Gastroesophageal sphincter (tissue), 4 donors: ENCODE results near the gene CFAP100. TPM values are rescaled to one million over a fixed set of nuclear protein-coding genes. Genes with fewer than 3 reads are reported as not detected.

Source experiments
- ATAC-seq: fragments of 150-250 bp; one replicate; pipeline ENCODE4 v1.9.1; 2016; ENCODE audit warnings: mild to moderate bottlenecking, moderate library complexity
- H3K27ac ChIP-seq, 4 donors: fragments of 200-600 bp; sonication (generic) in 3 of 4; 1 replicate in 3 of 4; 2 replicates in 1 of 4; pipeline ENCODE4 v1.5.1; 2016 to 2019
- H3K27me3 ChIP-seq: fragments of 200-600 bp; sonication (generic); one replicate; pipeline ENCODE4 v1.5.1; 2019
- H3K36me3 ChIP-seq, 2 donors: fragments of 200-600 bp; sonication (generic); one replicate each; pipeline ENCODE4 v1.5.1; 2019; ENCODE audit warnings: control low read depth in 1 of 2
- H3K4me1 ChIP-seq, 3 donors: fragments of 200-600 bp; sonication (generic); 1 replicate in 2 of 3; 2 replicates in 1 of 3; pipeline ENCODE4 v1.5.1; 2016 to 2019; ENCODE audit warnings: control low read depth in 2 of 3
- H3K4me3 ChIP-seq, 2 donors: fragments of 200-600 bp; sonication (generic); one replicate each; pipeline ENCODE4 v1.5.1; 2019; ENCODE audit warnings: mild to moderate bottlenecking in 1 of 2, moderate library complexity in 1 of 2
- H3K9me3 ChIP-seq, 3 donors: fragments of 200-600 bp; sonication (generic); one replicate each; pipeline ENCODE4 v1.5.1; 2017 to 2019; ENCODE audit warnings: control low read depth in 2 of 3
- EP300 ChIP-seq: sonication (generic); formaldehyde crosslinking; IDR thresholded peaks from one replicate; pipeline ENCODE4 v1.6.1; 2017; ENCODE audit warnings: antibody characterized with exemption, mild to moderate bottlenecking
- POLR2A ChIP-seq, 2 donors: fragments of 450-650 bp; IDR thresholded peaks; one replicate each; pipeline ENCODE4 v1.6.1; 2017; ENCODE audit warnings: antibody characterized with exemption in 2 of 2, mild to moderate bottlenecking in 2 of 2, moderate library complexity in 1 of 2
- POLR2AphosphoS5 ChIP-seq: sonication (generic); formaldehyde crosslinking; IDR thresholded peaks from one replicate; pipeline ENCODE4 v1.6.1; 2017; ENCODE audit warnings: antibody characterized with exemption
- WGBS, 2 donors: methylation state at CpG; one replicate each; pipeline ENCODE4 v1.1.5; 2018; ENCODE audit warnings: low coverage in 1 of 2; 5-methylcytosine and 5-hydroxymethylcytosine counted together
- total RNA-seq, 4 donors: library from RNA; depleted of rRNA; stranded (reverse); fragments of >200 nt; gene quantifications; one replicate each; pipeline ENCODE4 v1.1.0, GENCODE V29; 2016
- TF ChIP-seq, protein P1 (sequence below), 4 experiments: fragments of 200-600 bp in 2 of 4; fragments of 450-650 bp in 2 of 4; sonication (generic) in 1 of 4; IDR thresholded peaks; one replicate each; pipeline ENCODE4 v1.5.1; 2017 to 2019; ENCODE audit warnings: antibody characterized with exemption in 4 of 4, mild to moderate bottlenecking in 2 of 4, moderate library complexity in 2 of 4

Gene CFAP100
- total RNA-seq, 4 donors from 2014 or later: not detected

DNA sequence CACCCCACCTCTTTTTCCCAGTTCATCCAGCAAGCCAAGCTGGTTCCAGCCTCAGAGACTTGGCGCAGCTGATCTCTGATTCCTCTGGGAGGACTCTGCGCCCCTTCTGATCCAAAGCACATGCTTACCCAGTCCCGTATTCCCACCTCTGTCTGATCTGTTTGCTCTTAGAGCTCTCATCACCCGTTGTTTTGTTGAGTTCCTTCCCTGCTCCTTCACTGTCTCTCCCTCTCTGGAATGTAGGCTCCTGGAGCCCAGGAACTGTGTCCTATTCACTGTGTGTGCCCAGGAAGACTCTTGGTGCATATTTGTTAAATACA, 82.3 kb downstream of the CFAP100 start:
- Histone ChIP-seq H3K36me3 (no peaks in the 10 kb centered on the region), H3K4me1 (peaks cover 13 to 39% (median 28%) of the 10 kb centered on the region in 3 donors), H3K27ac (peak overlapping the region in 2 of 4 donors; percentile 84 to 99), H3K27me3 (no peaks in the 10 kb centered on the region), H3K9me3 (no peaks in the 10 kb centered on the region), H3K4me3 (no peak overlapping the region)
- WGBS, 2 donors: 31 to 57% methylated on average over 4 of the region's 4 CpGs
- TF ChIP-seq POLR2A (IDR thresholded peaks at IDR 0.05) (no peak), EP300 (no peak), POLR2AphosphoS5 (no peak)
- TF ChIP-seq, protein P1, sequence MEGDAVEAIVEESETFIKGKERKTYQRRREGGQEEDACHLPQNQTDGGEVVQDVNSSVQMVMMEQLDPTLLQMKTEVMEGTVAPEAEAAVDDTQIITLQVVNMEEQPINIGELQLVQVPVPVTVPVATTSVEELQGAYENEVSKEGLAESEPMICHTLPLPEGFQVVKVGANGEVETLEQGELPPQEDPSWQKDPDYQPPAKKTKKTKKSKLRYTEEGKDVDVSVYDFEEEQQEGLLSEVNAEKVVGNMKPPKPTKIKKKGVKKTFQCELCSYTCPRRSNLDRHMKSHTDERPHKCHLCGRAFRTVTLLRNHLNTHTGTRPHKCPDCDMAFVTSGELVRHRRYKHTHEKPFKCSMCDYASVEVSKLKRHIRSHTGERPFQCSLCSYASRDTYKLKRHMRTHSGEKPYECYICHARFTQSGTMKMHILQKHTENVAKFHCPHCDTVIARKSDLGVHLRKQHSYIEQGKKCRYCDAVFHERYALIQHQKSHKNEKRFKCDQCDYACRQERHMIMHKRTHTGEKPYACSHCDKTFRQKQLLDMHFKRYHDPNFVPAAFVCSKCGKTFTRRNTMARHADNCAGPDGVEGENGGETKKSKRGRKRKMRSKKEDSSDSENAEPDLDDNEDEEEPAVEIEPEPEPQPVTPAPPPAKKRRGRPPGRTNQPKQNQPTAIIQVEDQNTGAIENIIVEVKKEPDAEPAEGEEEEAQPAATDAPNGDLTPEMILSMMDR (IDR thresholded peaks at IDR 0.05): no peak
- no peak for ATAC-seq

DNA sequence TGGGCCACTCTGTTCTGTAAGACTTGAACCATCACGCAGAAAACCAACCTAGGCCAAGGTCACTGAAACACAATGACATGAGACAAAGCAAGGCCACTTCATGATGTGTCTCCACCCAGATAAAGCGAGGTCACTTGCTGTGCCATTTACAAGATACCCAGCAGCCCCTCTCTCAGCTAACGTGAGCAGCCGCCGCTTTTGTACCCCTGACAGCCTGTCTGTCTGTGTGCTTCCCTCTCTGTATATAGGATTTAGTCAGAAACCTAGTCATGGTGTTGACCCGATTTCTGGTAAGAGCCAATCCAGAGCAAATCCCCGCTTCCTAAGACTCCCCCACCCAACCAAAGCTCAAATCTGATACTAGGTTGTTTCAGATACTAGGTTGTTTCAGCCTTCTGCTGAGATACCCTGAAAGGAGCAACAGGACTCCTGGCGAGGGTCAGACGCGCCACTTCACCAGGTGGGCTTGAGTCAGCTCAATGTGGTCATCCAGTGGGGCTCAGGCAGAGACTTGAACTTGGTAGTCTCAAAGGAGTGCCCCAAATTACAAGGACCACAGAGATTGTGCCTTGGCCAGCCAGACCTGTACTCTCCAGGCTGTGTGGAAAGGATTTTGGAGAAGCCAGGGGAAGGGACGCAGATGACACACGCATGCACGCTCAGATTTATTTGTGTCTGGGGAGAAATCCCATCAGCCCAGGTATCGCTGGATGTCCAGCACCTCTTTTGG, 84.0 kb downstream of the CFAP100 start:
- H3K36me3 ChIP-seq: no peaks in the 10 kb centered on the region
- H3K27me3 ChIP-seq: no peaks in the 10 kb centered on the region
- H3K4me3 ChIP-seq: no peak overlapping the region
- no peak for TF ChIP-seq POLR2A (IDR thresholded peaks at IDR 0.05)
- TF ChIP-seq EP300: no peak
- TF ChIP-seq POLR2AphosphoS5: no peak
- TF ChIP-seq, protein P1 (IDR thresholded peaks at IDR 0.05): no peak
- ATAC-seq: no peak
- 90 to 95% methylated on average over 4 to 10 of the region's 14 CpGs for WGBS, 2 donors
- H3K27ac ChIP-seq: no peak overlapping the region
- no peaks in the 10 kb centered on the region for H3K9me3 ChIP-seq
- H3K4me1 ChIP-seq: peaks cover under 1 to 22% (median 10%) of the 10 kb centered on the region in 3 donors

GRCh38 chr3:126479642-126480041, 84.9 kb downstream of the CFAP100 start:
- Histone ChIP-seq H3K4me3 (no peak overlapping the region), H3K9me3 (no peaks in the 10 kb centered on the region), H3K4me1 (peaks cover 0 to 13% (median 1%) of the 10 kb centered on the region in 3 donors), H3K27me3 (no peaks in the 10 kb centered on the region), H3K27ac (no peak overlapping the region), H3K36me3 (no peaks in the 10 kb centered on the region)
- TF ChIP-seq, protein P1 (IDR thresholded peaks at IDR 0.05): no peak
- no peak for TF ChIP-seq POLR2A (IDR thresholded peaks at IDR 0.05)
- no peak for TF ChIP-seq POLR2AphosphoS5
- no peak for TF ChIP-seq EP300
- no peak for ATAC-seq
- 80 to 100% methylated on average over 1 of the region's 1 CpG for WGBS, 2 donors

GRCh38 chr3:126480206-126480605, 85.5 kb downstream of the CFAP100 start:
- Histone ChIP-seq H3K4me1 (peaks cover 0 to 9% (median 0%) of the 10 kb centered on the region in 3 donors), H3K27ac (no peak overlapping the region), H3K36me3 (no peaks in the 10 kb centered on the region), H3K9me3 (no peaks in the 10 kb centered on the region), H3K27me3 (no peaks in the 10 kb centered on the region), H3K4me3 (no peak overlapping the region)
- TF ChIP-seq POLR2AphosphoS5: no peak
- TF ChIP-seq, protein P1 (IDR thresholded peaks at IDR 0.05): no peak
- TF ChIP-seq EP300: no peak
- no peak for TF ChIP-seq POLR2A (IDR thresholded peaks at IDR 0.05)
- WGBS, 2 donors: 93% methylated on average over 3 of the region's 5 CpGs
- ATAC-seq: no peak

- WGBS, 2 donors: 0 to 47% methylated on average over 1 to 6 of the region's 8 CpGs
- Histone ChIP-seq H3K4me1 (peaks cover 0 to 9% (median 0%) of the 10 kb centered on the region in 3 donors), H3K4me3 (no peak overlapping the region), H3K27me3 (no peaks in the 10 kb centered on the region), H3K9me3 (no peaks in the 10 kb centered on the region), H3K36me3 (no peaks in the 10 kb centered on the region), H3K27ac (no peak overlapping the region)
- TF ChIP-seq POLR2AphosphoS5 (no peak), EP300 (no peak), POLR2A (IDR thresholded peaks at IDR 0.05) (no peak)
- TF ChIP-seq, protein P1 (IDR thresholded peaks at IDR 0.05): no peak
- ATAC-seq: no peak
These were observed 86.2 kb downstream of the CFAP100 start for GRCh38 chr3:126480861-126481260.
